GM12878 (cell line): ENCODE measurements around the gene NUPR1. TPM values are rescaled to one million over a fixed set of nuclear protein-coding genes. Genes with fewer than 3 reads are reported as not detected.

ENCODE experiments used
- ATAC-seq: fragments of 200-7000 bp; cut with Tn5 transposase; 3 replicates; pipeline ENCODE4 v1.9.1; 2020; ENCODE audit warnings: mild to moderate bottlenecking, moderate library complexity
- BruUV-seq: library from RNA; stranded (reverse); fragments of 400-500 nt; replicated peaks from 2 replicates; lab custom pipeline; 2021; lab: Mats Ljungman, UMichigan
- CTCF ChIA-PET: fragments of 300-600 bp; sonication (Branson Sonifier 250); formaldehyde crosslinking; extraction: SDS; loops from one replicate; lab custom pipeline; 2021; ENCODE audit warnings: inconsistent platforms; lab: Yijun Ruan, JAX
- POLR2A ChIA-PET: fragments of 350-600 bp; formaldehyde crosslinking; extraction: SDS; loops from one replicate; lab custom pipeline; 2021; ENCODE audit warnings: inconsistent platforms; lab: Charles Lee
- RAD21 ChIA-PET: fragments of 300-600 bp; sonication (Branson Sonifier 250); formaldehyde crosslinking; loops from one replicate; lab custom pipeline; 2023; ENCODE audit warnings: antibody characterized with exemption; ENCODE audit not compliant: unreplicated experiment; lab: Charles Lee
- SMC1A ChIA-PET: fragments of 300-600 bp; sonication (Branson Sonifier 250); formaldehyde crosslinking; loops from one replicate; lab custom pipeline; 2023; ENCODE audit not compliant: unreplicated experiment, uncharacterized antibody; lab: Charles Lee
- DNase-seq: peaks from one replicate; pipeline ENCODE4 v3.0.0-alpha.2; 2011; ENCODE audit warnings: low read depth, low spot score
- FAIRE-seq: peaks from 3 replicates; lab custom pipeline; 2011; peaks lifted over from hg19 to GRCh38; lab: Jason Lieb, UNC
- H2AFZ ChIP-seq: 2 replicates; pipeline ENCODE4 v1.6.0; 2011; ENCODE audit warnings: low read depth, low read length, control low read depth; ENCODE audit not compliant: control insufficient read depth
- H3K27ac ChIP-seq: 2 replicates; pipeline ENCODE4 v1.5.1; 2011; ENCODE audit warnings: control low read depth; ENCODE audit not compliant: control insufficient read depth, insufficient read depth
- H3K27me3 ChIP-seq, 2 experiments: replicated peaks in 1 of 2; 2 replicates each; pipeline versions ENCODE4 v1.6.0 to v1.6.1; 2011; ENCODE audit warnings: low read length in 1 of 2; ENCODE audit not compliant: control insufficient read depth in 2 of 2, insufficient read depth in 2 of 2
- H3K36me3 ChIP-seq, 2 experiments: 2 replicates each; pipeline ENCODE4 v1.5.1; 2011; ENCODE audit warnings: low read length in 1 of 2; ENCODE audit not compliant: control insufficient read depth in 2 of 2, insufficient read depth in 2 of 2
- H3K4me1 ChIP-seq: 2 replicates; pipeline ENCODE4 v1.6.1; 2011; ENCODE audit warnings: mild to moderate bottlenecking, low read length, moderate library complexity, mixed read lengths; ENCODE audit not compliant: control insufficient read depth, insufficient read depth
- H3K4me2 ChIP-seq: 2 replicates; pipeline ENCODE4 v1.6.0; 2011; ENCODE audit warnings: control low read depth; ENCODE audit not compliant: control insufficient read depth, insufficient read depth
- H3K4me3 ChIP-seq: fragments of 200-600 bp; sonication (generic); 2 replicates; pipeline ENCODE4 v1.5.1; 2016
- H3K79me2 ChIP-seq: 2 replicates; pipeline ENCODE4 v1.6.0; 2011; ENCODE audit warnings: low read length; ENCODE audit not compliant: control insufficient read depth, insufficient read depth
- H3K9ac ChIP-seq: 2 replicates; pipeline ENCODE4 v1.8.0; 2011; ENCODE audit warnings: low read length, control low read depth, mixed read lengths; ENCODE audit not compliant: control insufficient read depth, insufficient read depth
- H3K9me3 ChIP-seq: replicated peaks from 3 replicates; pipeline ENCODE4 v1.5.1; 2011; ENCODE audit warnings: mild to moderate bottlenecking, low read length; ENCODE audit not compliant: control insufficient read depth, insufficient read depth
- H4K20me1 ChIP-seq: 2 replicates; pipeline ENCODE4 v1.6.0; 2011; ENCODE audit not compliant: control insufficient read depth, insufficient read depth
- BCL11A ChIP-seq: IDR thresholded peaks from 2 replicates; pipeline ENCODE4 v1.6.1; 2011; ENCODE audit warnings: low read depth, low read length
- BMI1 ChIP-seq: fragments of 450-650 bp; IDR thresholded peaks from 2 replicates; pipeline ENCODE4 v1.6.1; 2016; ENCODE audit warnings: mild to moderate bottlenecking, moderate library complexity, borderline replicate concordance
- DPF2 ChIP-seq: fragments of 450-650 bp; IDR thresholded peaks from 2 replicates; pipeline ENCODE4 v1.6.1; 2017; ENCODE audit warnings: mild to moderate bottlenecking
- HSF1 ChIP-seq: fragments of 150-350 bp; IDR thresholded peaks from 2 replicates; pipeline ENCODE4 v1.6.1; 2014; ENCODE audit warnings: mild to moderate bottlenecking, low read depth, low read length
- JUND ChIP-seq: IDR thresholded peaks from 2 replicates; pipeline ENCODE4 v1.6.1; 2012; ENCODE audit warnings: low read depth, mild to moderate bottlenecking, low read length, improper control_type of control experiment, moderate library complexity
- MTA2 ChIP-seq: fragments of 450-650 bp; IDR thresholded peaks from 2 replicates; pipeline ENCODE4 v1.6.1; 2016; ENCODE audit warnings: low read depth, mild to moderate bottlenecking, moderate library complexity
- NBN ChIP-seq: fragments of 450-650 bp; IDR thresholded peaks from 2 replicates; pipeline ENCODE4 v1.6.1; 2016
- NFYB ChIP-seq: IDR thresholded peaks from 2 replicates; pipeline ENCODE4 v1.6.1; 2011; ENCODE audit warnings: low read depth, mild to moderate bottlenecking, low read length, improper control_type of control experiment, moderate library complexity; ENCODE audit not compliant: insufficient read depth
- NKRF ChIP-seq: fragments of 450-650 bp; conservative IDR thresholded peaks from 2 replicates; pipeline ENCODE4 v1.6.1; 2017; ENCODE audit warnings: mild to moderate bottlenecking, moderate library complexity
- PAX8 ChIP-seq: fragments of 450-650 bp; IDR thresholded peaks from 2 replicates; pipeline ENCODE4 v1.6.1; 2017; ENCODE audit warnings: mild to moderate bottlenecking, moderate library complexity
- POU2F2 ChIP-seq: IDR thresholded peaks from 3 replicates; pipeline ENCODE4 v1.6.1; 2011; ENCODE audit warnings: low read depth, mild to moderate bottlenecking, low read length, borderline replicate concordance
- RAD51 ChIP-seq: fragments of 450-650 bp; IDR thresholded peaks from 2 replicates; pipeline ENCODE4 v1.6.1; 2016; ENCODE audit warnings: moderate library complexity, mild to moderate bottlenecking, inconsistent platforms
- SIN3A ChIP-seq: IDR thresholded peaks from 2 replicates; pipeline ENCODE4 v1.6.1; 2012; ENCODE audit warnings: low read depth, low read length, improper control_type of control experiment
- SPI1 ChIP-seq: IDR thresholded peaks from 2 replicates; pipeline ENCODE4 v1.6.1; 2011; ENCODE audit warnings: low read depth, mild to moderate bottlenecking, low read length, moderate library complexity, borderline replicate concordance; ENCODE audit not compliant: insufficient read depth
- SRF ChIP-seq, 2 experiments: IDR thresholded peaks; 2 replicates each; pipeline ENCODE4 v1.6.1; 2011; ENCODE audit warnings: low read depth in 2 of 2, low read length in 2 of 2, mild to moderate bottlenecking in 1 of 2, moderate library complexity in 1 of 2
- STAT1 ChIP-seq: fragments of 450-650 bp; conservative IDR thresholded peaks from 2 replicates; pipeline ENCODE4 v1.6.1; 2014; ENCODE audit warnings: antibody characterized with exemption, mild to moderate bottlenecking
- WRNIP1 ChIP-seq: IDR thresholded peaks from 2 replicates; pipeline ENCODE4 v1.6.1; 2011; ENCODE audit warnings: low read depth, low read length, improper control_type of control experiment, borderline replicate concordance
- WGBS: methylation state at CpG from one replicate; pipeline ENCODE4 v1.1.6; 2016; ENCODE audit warnings: low lambda C conversion rate; ENCODE audit not compliant: insufficient replicate concordance, insufficient coverage; ENCODE audit errors: missing lambda C conversion rate; 5-methylcytosine and 5-hydroxymethylcytosine counted together
- in situ Hi-C: fragments of 300-500 bp; cut with MboI; formaldehyde crosslinking; loops from 9 replicates; pipeline ENCODE4 v1.14.3; 2018; ENCODE audit warnings: mixed read lengths
- intact Hi-C: fragments of 100-400 bp; cut with micrococcal nuclease; formaldehyde crosslinking; loops from one replicate; pipeline ENCODE4 v1.14.2; 2022; ENCODE audit not compliant: unreplicated experiment
- polyA plus RNA-seq, 11 experiments: library from polyadenylated mRNA; depleted of rRNA in 4 of 11; unstranded in 6 of 11; stranded (reverse) in 5 of 11; fragments of >200 nt; fragmentation: Nextera tagmentation in 4 of 11; fragmentation: Illumina TruSeq in 1 of 11; extraction: Ambion mirVana in 4 of 11; extraction: Trizol in 1 of 11; gene quantifications; 1 replicate in 1 of 11; 2 replicates in 10 of 11; pipeline versions ENCODE4 v1.2.1 to v1.2.3, GENCODE V29; 2011 to 2016; ENCODE audit warnings: inconsistent platforms in 2 of 11, missing spikeins in 2 of 11, low read depth in 1 of 11
- total RNA-seq, 4 experiments: library from RNA; depleted of rRNA in 3 of 4; stranded (reverse); fragments of >200 nt in 3 of 4; fragmentation: Illumina TruSeq in 1 of 4; extraction: Trizol in 1 of 4; gene quantifications; 2 replicates each; pipeline versions ENCODE4 v1.2.1 to v1.2.3, GENCODE V29; 2013 to 2021

The NUPR1 gene
- total and polyA plus RNA-seq, 10 of the 15 experiments (the other 5 are each of a cell fraction or from before 2014, with no cell fraction given), result 0.04 to 0.78 (median 0.17) TPM; not detected in 2

GRCh38 chr16:28586466-28586865 is 47.7 kb upstream of the NUPR1 start:
- no peak for ATAC-seq
- H3K27me3 ChIP-seq, result no peaks in the 10 kb centered on the region
- TF ChIP-seq BMI1 (no peak), PAX8 (no peak), BCL11A (no peak), NKRF (no peak), HSF1 (no peak), RAD51 (no peak), NFYB (no peak), MTA2 (no peak), JUND (no peak), SIN3A (no peak), WRNIP1 (no peak), SPI1 (no peak), DPF2 (no peak), NBN (no peak), SRF (IDR thresholded peaks at IDR 0.05; ENCODE audit: low read depth in 2 of 2, low read length in 2 of 2) (no peak), STAT1 (no peak), POU2F2 (no peak)
- TF ChIP-seq, all 136 proteins: peak for 0
- H3K4me2 ChIP-seq, result no peak overlapping the region
- WGBS, result 98% methylated on average over 3 of the region's 3 CpGs
- SMC1A ChIA-PET, result interaction anchor here (0.6 kb wide), 1 partner anchor 73 kb away, joined by 3 read pairs; no protein-coding TSS in a partner anchor
- RAD21 ChIA-PET, result no interaction called here
- no peak overlapping the region for H3K9ac ChIP-seq
- H3K9me3 ChIP-seq, result no peaks in the 10 kb centered on the region
- BruUV-seq, result no TSS peak
- intact Hi-C loops (no loop called here), in situ Hi-C loops (no loop called here)
- peaks cover 8 to 16% of the 10 kb centered on the region in 2 experiments; a peak in 3 of 4 replicates for H3K36me3 ChIP-seq
- no peaks in the 10 kb centered on the region for H4K20me1 ChIP-seq
- FAIRE-seq (no peak), DNase-seq (no peak)
- no peak overlapping the region for H3K4me3 ChIP-seq
- no peaks in the 10 kb centered on the region; the same call in 1 of the 2 replicates for H3K4me1 ChIP-seq
- CTCF ChIA-PET, result interaction anchor here (1.3 kb wide), 1 partner anchor 14 kb away, joined by 3 read pairs; no protein-coding TSS in a partner anchor
- POLR2A ChIA-PET, result no interaction called here
- H2AFZ ChIP-seq, result no peak overlapping the region
- H3K27ac ChIP-seq, result no peak overlapping the region
- H3K79me2 ChIP-seq, result no peaks in the 10 kb centered on the region
